Smooth muscle cell (in vitro differentiated cells): ENCODE results near the gene ACAP1. TPM values are rescaled to one million over a fixed set of nuclear protein-coding genes. Genes with fewer than 3 reads are reported as not detected.
A peak's percentile ranks its signal among the peaks of the same experiment; 100 is the strongest.

Experiments
- DNase-seq: peaks from one replicate; lab custom pipeline; 2025; ENCODE audit not compliant: unreplicated experiment; lab: John Stamatoyannopoulos, UW
- H2AFZ ChIP-seq: fragments of 200-600 bp; sonication (generic); 2 replicates; pipeline ENCODE4 v1.6.0; 2016; ENCODE audit warnings: antibody characterized with exemption, low read depth, mild to moderate bottlenecking
- H3F3A ChIP-seq: fragments of 200-600 bp; sonication (generic); 2 replicates; pipeline ENCODE4 v1.6.0; 2017; ENCODE audit warnings: antibody characterized with exemption, low read depth
- H3K27ac ChIP-seq: fragments of 200-600 bp; sonication (generic); 2 replicates; pipeline ENCODE4 v1.5.1; 2016; ENCODE audit warnings: low read depth, mild to moderate bottlenecking
- H3K27me3 ChIP-seq: fragments of 200-600 bp; sonication (generic); 2 replicates; pipeline ENCODE4 v1.6.1; 2016; ENCODE audit warnings: low read depth, mild to moderate bottlenecking
- H3K36me3 ChIP-seq: fragments of 200-600 bp; sonication (generic); 2 replicates; pipeline ENCODE4 v1.5.1; 2016; ENCODE audit warnings: low read depth
- H3K4me1 ChIP-seq: fragments of 200-600 bp; sonication (generic); 2 replicates; pipeline ENCODE4 v1.5.1; 2016; ENCODE audit warnings: low read depth
- H3K4me2 ChIP-seq: fragments of 200-600 bp; sonication (generic); 2 replicates; pipeline ENCODE4 v1.6.0; 2016; ENCODE audit warnings: mild to moderate bottlenecking
- H3K4me3 ChIP-seq: fragments of 200-600 bp; sonication (generic); 2 replicates; pipeline ENCODE4 v1.5.1; 2016; ENCODE audit warnings: mild to moderate bottlenecking
- H3K79me2 ChIP-seq: fragments of 200-600 bp; sonication (generic); 2 replicates; pipeline ENCODE4 v1.6.0; 2016; ENCODE audit warnings: low read depth, mild to moderate bottlenecking
- H3K9ac ChIP-seq: fragments of 200-600 bp; sonication (generic); 2 replicates; pipeline ENCODE4 v1.6.0; 2016; ENCODE audit warnings: low read depth
- H3K9me3 ChIP-seq: fragments of 200-600 bp; sonication (generic); replicated peaks from 2 replicates; pipeline ENCODE4 v1.5.1; 2016; ENCODE audit warnings: low read depth
- H4K20me1 ChIP-seq: fragments of 200-600 bp; sonication (generic); 2 replicates; pipeline ENCODE4 v1.6.0; 2016; ENCODE audit warnings: low read depth
- CTCF ChIP-seq: fragments of 200-600 bp; sonication (generic); IDR thresholded peaks from 2 replicates; pipeline ENCODE4 v1.5.1; 2017; ENCODE audit warnings: borderline replicate concordance, mild to moderate bottlenecking, antibody characterized with exemption; ENCODE audit not compliant: insufficient read depth, poor library complexity, severe bottlenecking
- WGBS: methylation state at CpG from one replicate; pipeline ENCODE4 v1.1.7; 2016; ENCODE audit warnings: low lambda C conversion rate; 5-methylcytosine and 5-hydroxymethylcytosine counted together
- polyA plus RNA-seq: library from polyadenylated mRNA; unstranded; fragments of >200 nt; fragmentation: Nextera tagmentation; extraction: Ambion mirVana; gene quantifications from 2 replicates; pipeline ENCODE4 v1.2.1, GENCODE V29; 2016
- total RNA-seq: library from RNA; depleted of rRNA; stranded (reverse); fragments of >200 nt; gene quantifications from 2 replicates; pipeline ENCODE4 v1.2.3, GENCODE V29; 2014

Gene ACAP1
- total and polyA plus RNA-seq, 2 experiments from 2014 or later = 15.2 to 31.6 TPM

- Histone ChIP-seq H3K4me1 (peaks cover 23% of the 10 kb centered on the region), H3K4me2 (peak overlapping the region; percentile 97), H3K27me3 (no peaks in the 10 kb centered on the region), H3K36me3 (no peaks in the 10 kb centered on the region), H3K27ac (peak overlapping the region; percentile 100), H3K9me3 (no peaks in the 10 kb centered on the region), H3F3A (peaks cover 14% of the 10 kb centered on the region), H3K9ac (no peak overlapping the region), H3K4me3 (no peak overlapping the region), H4K20me1 (peaks cover 17% of the 10 kb centered on the region), H3K79me2 (peaks cover 28% of the 10 kb centered on the region), H2AFZ (no peak overlapping the region)
- no peak for DNase-seq
- no peak for TF ChIP-seq CTCF
- 95% methylated on average over 18 of the region's 19 CpGs for WGBS
These were observed 12.3 kb downstream of the ACAP1 start for GRCh38 chr17:7348478-7349242.

GRCh38 chr17:7351665-7352502 is 15.6 kb downstream of the ACAP1 start, which contains the start of gene KCTD11:
Gene KCTD11 (plus strand): TSS chr17:7352162.
- H3K27ac ChIP-seq = peak within 1 kb of the TSS; percentile 100
- under 1% methylated on average over 54 of the region's 91 CpGs for WGBS
- H3K4me1 ChIP-seq = peaks cover 35% of the 10 kb centered on the region
- peak within 1 kb of the TSS; percentile 97 for H3K4me2 ChIP-seq
- peak; percentile 98 for DNase-seq
- peaks cover 32% of the 10 kb centered on the region for H3K79me2 ChIP-seq
- H3F3A ChIP-seq = peaks cover 35% of the 10 kb centered on the region
- H3K9ac ChIP-seq = peak within 1 kb of the TSS; percentile 99
- peaks cover 23% of the 10 kb centered on the region for H4K20me1 ChIP-seq
- H3K27me3 ChIP-seq = no peaks in the 10 kb centered on the region
- peak within 1 kb of the TSS; percentile 89 for H3K4me3 ChIP-seq
- no peaks in the 10 kb centered on the region for H3K9me3 ChIP-seq
- no peaks in the 10 kb centered on the region for H3K36me3 ChIP-seq
- TF ChIP-seq CTCF = no peak
- H2AFZ ChIP-seq = no peak within 1 kb of the TSS

- TF ChIP-seq CTCF = peak; percentile 43
- Histone ChIP-seq H3K9me3 (no peaks in the 10 kb centered on the region), H3K79me2 (peaks cover 32% of the 10 kb centered on the region), H3K27me3 (no peaks in the 10 kb centered on the region), H3K27ac (peak overlapping the region; percentile 100), H2AFZ (no peak overlapping the region), H4K20me1 (peaks cover 23% of the 10 kb centered on the region), H3K36me3 (no peaks in the 10 kb centered on the region), H3K4me3 (peak overlapping the region; percentile 89), H3F3A (peaks cover 35% of the 10 kb centered on the region), H3K4me2 (peak overlapping the region; percentile 97), H3K9ac (peak overlapping the region; percentile 99), H3K4me1 (peaks cover 35% of the 10 kb centered on the region)
- 41% methylated on average over 10 of the region's 10 CpGs for WGBS
- no peak for DNase-seq
These were observed 16.2 kb downstream of the ACAP1 start for GRCh38 chr17:7352503-7352889.
